HepG2 (cell line): Measurements from ENCODE around the gene DNAJC8. TPM values are rescaled to one million over a fixed set of nuclear protein-coding genes. Genes with fewer than 3 reads are reported as not detected.

Experiments
- CREM ChIP-seq, 2 experiments: sonication (generic) in 1 of 2; formaldehyde crosslinking in 1 of 2; IDR thresholded peaks; 2 replicates each; pipeline versions ENCODE4 v1.4.0 to v1.6.1; 2016 to 2020; ENCODE audit warnings: antibody characterized with exemption in 1 of 2, mild to moderate bottlenecking in 1 of 2, missing genetic modification reagents in 1 of 2
- ELF3 ChIP-seq: IDR thresholded peaks from 2 replicates; pipeline ENCODE4 v1.6.1; 2016; ENCODE audit warnings: missing genetic modification reagents, missing compliant biosample characterization
- EP300 ChIP-seq, 3 experiments: sonication (generic) in 1 of 3; formaldehyde crosslinking in 1 of 3; IDR thresholded peaks; 2 replicates each; pipeline versions ENCODE4 v1.5.1 to v1.6.1; 2011 to 2020; ENCODE audit warnings: low read depth in 2 of 3, low read length in 2 of 3, borderline replicate concordance in 1 of 3, improper control_type of control experiment in 1 of 3, mild to moderate bottlenecking in 1 of 3, missing genetic modification reagents in 1 of 3, moderate library complexity in 1 of 3
- FOXC1 ChIP-seq: sonication (generic); formaldehyde crosslinking; IDR thresholded peaks from 2 replicates; pipeline ENCODE4 v1.8.0; 2022; ENCODE audit warnings: mild to moderate bottlenecking, missing genetic modification reagents, borderline replicate concordance
- GLI4 ChIP-seq: sonication (generic); formaldehyde crosslinking; IDR thresholded peaks from 2 replicates; pipeline ENCODE4 v1.5.1; 2020; ENCODE audit warnings: missing genetic modification reagents, mild to moderate bottlenecking, moderate library complexity, borderline replicate concordance
- HDAC6 ChIP-seq: fragments of 200-600 bp; sonication (generic); IDR thresholded peaks from 2 replicates; pipeline ENCODE4 v1.7.0; 2017; ENCODE audit warnings: mild to moderate bottlenecking, antibody characterized with exemption, low read length, low read depth
- KAT8 ChIP-seq: IDR thresholded peaks from 2 replicates; pipeline ENCODE4 v1.6.1; 2016; ENCODE audit warnings: missing genetic modification reagents, missing compliant biosample characterization
- NFE2 ChIP-seq: sonication (generic); formaldehyde crosslinking; IDR thresholded peaks from 2 replicates; pipeline ENCODE4 v1.4.0; 2020; ENCODE audit warnings: missing genetic modification reagents
- POLR2AphosphoS5 ChIP-seq: IDR thresholded peaks from 2 replicates; pipeline ENCODE4 v1.6.1; 2012; ENCODE audit warnings: low read depth, low read length
- ZFX ChIP-seq: sonication (generic); formaldehyde crosslinking; IDR thresholded peaks from 2 replicates; pipeline ENCODE4 v1.4.0; 2020; ENCODE audit warnings: mild to moderate bottlenecking, low read depth, missing genetic modification reagents, moderate library complexity
- ZNF160 ChIP-seq: sonication (generic); formaldehyde crosslinking; IDR thresholded peaks from 2 replicates; pipeline ENCODE4 v1.8.0; 2022; ENCODE audit warnings: mild to moderate bottlenecking, inconsistent platforms, missing genetic modification reagents
- ZNF230 ChIP-seq: sonication (generic); formaldehyde crosslinking; IDR thresholded peaks from 2 replicates; pipeline ENCODE4 v1.4.0; 2020; ENCODE audit warnings: mild to moderate bottlenecking, missing genetic modification reagents
- ZNF354B ChIP-seq: sonication (generic); formaldehyde crosslinking; IDR thresholded peaks from 2 replicates; pipeline ENCODE4 v1.8.0; 2022; ENCODE audit warnings: mild to moderate bottlenecking, missing genetic modification reagents
- polyA plus RNA-seq, 8 experiments: library from polyadenylated mRNA; depleted of rRNA in 3 of 8; stranded (reverse) in 7 of 8; unstranded in 1 of 8; fragments of >200 nt; fragmentation: Illumina TruSeq in 4 of 8; extraction: Trizol in 4 of 8; gene quantifications; 2 replicates each; pipeline versions ENCODE4 v1.2.1 to v1.2.3, GENCODE V29; 2011 to 2016; ENCODE audit warnings: low read depth in 4 of 8, missing spikeins in 1 of 8, mixed read lengths in 1 of 8; ENCODE audit not compliant: insufficient read depth in 1 of 8
- total RNA-seq, 5 experiments: library from RNA; depleted of rRNA; stranded (reverse); fragments of >200 nt; fragmentation: Illumina TruSeq; extraction: Trizol; gene quantifications; 2 replicates each; pipeline ENCODE4 v1.2.3, GENCODE V29; 2016; ENCODE audit warnings: low read depth in 1 of 5
- TF ChIP-seq, protein P1 (sequence below): sonication (generic); formaldehyde crosslinking; IDR thresholded peaks from 2 replicates; pipeline ENCODE4 v1.5.0; 2020; ENCODE audit warnings: missing genetic modification reagents
- TF ChIP-seq, protein P2 (sequence below): IDR thresholded peaks from 2 replicates; pipeline ENCODE4 v1.6.1; 2016
- TF ChIP-seq, protein P3 (sequence below): sonication (generic); formaldehyde crosslinking; IDR thresholded peaks from 2 replicates; pipeline ENCODE4 v1.5.0; 2020; ENCODE audit warnings: mild to moderate bottlenecking, missing genetic modification reagents, borderline replicate concordance
- TF ChIP-seq, protein P4 (sequence below): sonication (generic); formaldehyde crosslinking; IDR thresholded peaks from 2 replicates; pipeline ENCODE4 v1.4.0; 2020; ENCODE audit warnings: missing genetic modification reagents, borderline replicate concordance
- TF ChIP-seq, protein P5 (sequence below): sonication (generic); formaldehyde crosslinking; IDR thresholded peaks from 2 replicates; pipeline ENCODE4 v1.4.0; 2020; ENCODE audit warnings: missing genetic modification reagents, mild to moderate bottlenecking, borderline replicate concordance
- TF ChIP-seq, protein P6 (sequence below): sonication (generic); formaldehyde crosslinking; conservative IDR thresholded peaks from 2 replicates; pipeline ENCODE4 v1.4.0; 2020; ENCODE audit warnings: missing genetic modification reagents

The DNAJC8 gene
- total and polyA plus RNA-seq, 2 of the 13 experiments (the other 11 are each of a cell fraction or from before 2014, with no cell fraction given): 54.5 to 126 TPM

DNA sequence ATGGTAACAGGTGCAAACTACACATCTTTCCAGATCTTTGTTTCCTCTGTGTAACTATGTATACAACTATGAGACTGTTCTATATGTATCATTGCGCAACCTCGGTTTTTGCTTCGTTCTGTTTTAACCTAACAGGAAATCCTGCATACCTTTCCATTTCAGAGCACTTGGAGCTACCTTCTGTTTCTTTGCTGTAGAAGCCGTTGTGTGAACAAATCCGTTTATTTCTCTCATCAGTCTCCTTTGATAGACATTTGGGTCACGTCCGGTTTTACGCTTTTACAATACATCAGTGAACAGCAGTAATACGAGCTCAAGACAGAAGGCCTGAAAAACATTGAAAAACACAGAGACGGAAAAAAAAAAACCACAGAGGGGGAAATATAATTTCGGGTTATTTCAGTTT lies 13.6 kb upstream of the DNAJC8 start (continued):
- no peak for TF ChIP-seq HDAC6
- TF ChIP-seq ZNF230 (CRISPR knock-in tag): no peak
- TF ChIP-seq POLR2AphosphoS5: peak; percentile 41; the same call in 1 of the 2 replicates
- TF ChIP-seq FOXC1: no peak
- TF ChIP-seq KAT8: no peak
- TF ChIP-seq ZNF354B (CRISPR knock-in tag): no peak
- no peak for TF ChIP-seq NFE2 (CRISPR knock-in tag)
- peak; percentile 36; the same call in 1 of the 2 replicates for TF ChIP-seq CREM (IDR thresholded peaks at IDR 0.05)
- TF ChIP-seq CREM (CRISPR knock-in tag; IDR thresholded peaks at IDR 0.05): no peak
- TF ChIP-seq, protein P1, sequence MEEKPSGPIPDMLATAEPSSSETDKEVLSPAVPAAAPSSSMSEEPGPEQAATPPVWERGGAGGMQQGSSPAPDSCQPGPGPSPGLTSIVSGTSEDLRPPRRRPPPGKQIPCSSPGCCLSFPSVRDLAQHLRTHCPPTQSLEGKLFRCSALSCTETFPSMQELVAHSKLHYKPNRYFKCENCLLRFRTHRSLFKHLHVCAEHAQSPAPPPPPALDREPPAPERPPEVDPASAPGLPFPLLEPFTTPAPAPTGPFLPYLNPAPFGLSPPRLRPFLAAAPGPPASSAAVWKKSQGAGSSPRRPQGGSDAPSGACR (CRISPR knock-in tag): no peak
- no peak for TF ChIP-seq EP300 (IDR thresholded peaks at IDR 0.05; ENCODE audit: low read depth in 2 of 2, low read length in 2 of 2)
- TF ChIP-seq EP300 (CRISPR knock-in tag; IDR thresholded peaks at IDR 0.05; ENCODE audit: borderline replicate concordance): no peak
- no peak for TF ChIP-seq GLI4 (CRISPR knock-in tag)
- TF ChIP-seq, protein P2, sequence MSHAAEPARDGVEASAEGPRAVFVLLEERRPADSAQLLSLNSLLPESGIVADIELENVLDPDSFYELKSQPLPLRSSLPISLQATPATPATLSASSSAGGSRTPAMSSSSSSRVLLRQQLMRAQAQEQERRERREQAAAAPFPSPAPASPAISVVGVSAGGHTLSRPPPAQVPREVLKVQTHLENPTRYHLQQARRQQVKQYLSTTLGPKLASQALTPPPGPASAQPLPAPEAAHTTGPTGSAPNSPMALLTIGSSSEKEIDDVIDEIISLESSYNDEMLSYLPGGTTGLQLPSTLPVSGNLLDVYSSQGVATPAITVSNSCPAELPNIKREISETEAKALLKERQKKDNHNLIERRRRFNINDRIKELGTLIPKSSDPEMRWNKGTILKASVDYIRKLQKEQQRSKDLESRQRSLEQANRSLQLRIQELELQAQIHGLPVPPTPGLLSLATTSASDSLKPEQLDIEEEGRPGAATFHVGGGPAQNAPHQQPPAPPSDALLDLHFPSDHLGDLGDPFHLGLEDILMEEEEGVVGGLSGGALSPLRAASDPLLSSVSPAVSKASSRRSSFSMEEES (CRISPR knock-in tag): no peak; the same call in 1 of the 2 replicates
- no peak; the same call in 1 of the 2 replicates for TF ChIP-seq ZFX
- peak; percentile 92 for TF ChIP-seq ELF3
- TF ChIP-seq, protein P3, sequence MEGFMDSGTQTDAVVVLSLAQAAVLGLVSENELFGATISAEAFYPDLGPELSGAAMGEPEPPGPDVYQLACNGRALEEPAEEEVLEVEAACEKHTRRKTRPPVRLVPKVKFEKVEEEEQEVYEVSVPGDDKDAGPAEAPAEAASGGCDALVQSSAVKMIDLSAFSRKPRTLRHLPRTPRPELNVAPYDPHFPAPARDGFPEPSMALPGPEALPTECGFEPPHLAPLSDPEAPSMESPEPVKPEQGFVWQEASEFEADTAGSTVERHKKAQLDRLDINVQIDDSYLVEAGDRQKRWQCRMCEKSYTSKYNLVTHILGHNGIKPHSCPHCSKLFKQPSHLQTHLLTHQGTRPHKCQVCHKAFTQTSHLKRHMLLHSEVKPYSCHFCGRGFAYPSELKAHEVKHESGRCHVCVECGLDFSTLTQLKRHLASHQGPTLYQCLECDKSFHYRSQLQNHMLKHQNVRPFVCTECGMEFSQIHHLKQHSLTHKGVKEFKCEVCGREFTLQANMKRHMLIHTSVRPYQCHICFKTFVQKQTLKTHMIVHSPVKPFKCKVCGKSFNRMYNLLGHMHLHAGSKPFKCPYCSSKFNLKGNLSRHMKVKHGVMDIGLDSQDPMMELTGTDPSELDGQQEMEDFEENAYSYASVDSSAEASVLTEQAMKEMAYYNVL: peak; percentile 13; the same call in 1 of the 2 replicates
- TF ChIP-seq, protein P4, sequence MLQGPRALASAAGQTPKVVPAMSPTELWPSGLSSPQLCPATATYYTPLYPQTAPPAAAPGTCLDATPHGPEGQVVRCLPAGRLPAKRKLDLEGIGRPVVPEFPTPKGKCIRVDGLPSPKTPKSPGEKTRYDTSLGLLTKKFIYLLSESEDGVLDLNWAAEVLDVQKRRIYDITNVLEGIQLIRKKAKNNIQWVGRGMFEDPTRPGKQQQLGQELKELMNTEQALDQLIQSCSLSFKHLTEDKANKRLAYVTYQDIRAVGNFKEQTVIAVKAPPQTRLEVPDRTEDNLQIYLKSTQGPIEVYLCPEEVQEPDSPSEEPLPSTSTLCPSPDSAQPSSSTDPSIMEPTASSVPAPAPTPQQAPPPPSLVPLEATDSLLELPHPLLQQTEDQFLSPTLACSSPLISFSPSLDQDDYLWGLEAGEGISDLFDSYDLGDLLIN (CRISPR knock-in tag): no peak
- TF ChIP-seq, protein P5, sequence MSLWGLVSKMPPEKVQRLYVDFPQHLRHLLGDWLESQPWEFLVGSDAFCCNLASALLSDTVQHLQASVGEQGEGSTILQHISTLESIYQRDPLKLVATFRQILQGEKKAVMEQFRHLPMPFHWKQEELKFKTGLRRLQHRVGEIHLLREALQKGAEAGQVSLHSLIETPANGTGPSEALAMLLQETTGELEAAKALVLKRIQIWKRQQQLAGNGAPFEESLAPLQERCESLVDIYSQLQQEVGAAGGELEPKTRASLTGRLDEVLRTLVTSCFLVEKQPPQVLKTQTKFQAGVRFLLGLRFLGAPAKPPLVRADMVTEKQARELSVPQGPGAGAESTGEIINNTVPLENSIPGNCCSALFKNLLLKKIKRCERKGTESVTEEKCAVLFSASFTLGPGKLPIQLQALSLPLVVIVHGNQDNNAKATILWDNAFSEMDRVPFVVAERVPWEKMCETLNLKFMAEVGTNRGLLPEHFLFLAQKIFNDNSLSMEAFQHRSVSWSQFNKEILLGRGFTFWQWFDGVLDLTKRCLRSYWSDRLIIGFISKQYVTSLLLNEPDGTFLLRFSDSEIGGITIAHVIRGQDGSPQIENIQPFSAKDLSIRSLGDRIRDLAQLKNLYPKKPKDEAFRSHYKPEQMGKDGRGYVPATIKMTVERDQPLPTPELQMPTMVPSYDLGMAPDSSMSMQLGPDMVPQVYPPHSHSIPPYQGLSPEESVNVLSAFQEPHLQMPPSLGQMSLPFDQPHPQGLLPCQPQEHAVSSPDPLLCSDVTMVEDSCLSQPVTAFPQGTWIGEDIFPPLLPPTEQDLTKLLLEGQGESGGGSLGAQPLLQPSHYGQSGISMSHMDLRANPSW (CRISPR knock-in tag): peak; percentile 85; the same call in 1 of the 2 replicates
- TF ChIP-seq ZNF160 (CRISPR knock-in tag): no peak
- TF ChIP-seq, protein P6, sequence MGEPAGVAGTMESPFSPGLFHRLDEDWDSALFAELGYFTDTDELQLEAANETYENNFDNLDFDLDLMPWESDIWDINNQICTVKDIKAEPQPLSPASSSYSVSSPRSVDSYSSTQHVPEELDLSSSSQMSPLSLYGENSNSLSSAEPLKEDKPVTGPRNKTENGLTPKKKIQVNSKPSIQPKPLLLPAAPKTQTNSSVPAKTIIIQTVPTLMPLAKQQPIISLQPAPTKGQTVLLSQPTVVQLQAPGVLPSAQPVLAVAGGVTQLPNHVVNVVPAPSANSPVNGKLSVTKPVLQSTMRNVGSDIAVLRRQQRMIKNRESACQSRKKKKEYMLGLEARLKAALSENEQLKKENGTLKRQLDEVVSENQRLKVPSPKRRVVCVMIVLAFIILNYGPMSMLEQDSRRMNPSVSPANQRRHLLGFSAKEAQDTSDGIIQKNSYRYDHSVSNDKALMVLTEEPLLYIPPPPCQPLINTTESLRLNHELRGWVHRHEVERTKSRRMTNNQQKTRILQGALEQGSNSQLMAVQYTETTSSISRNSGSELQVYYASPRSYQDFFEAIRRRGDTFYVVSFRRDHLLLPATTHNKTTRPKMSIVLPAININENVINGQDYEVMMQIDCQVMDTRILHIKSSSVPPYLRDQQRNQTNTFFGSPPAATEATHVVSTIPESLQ: no peak
